NCI-H2171 (cell line): Measurements from ENCODE around the gene MBD3L3.
"Not testable (repeated sequence)": the region's sequence is repeated elsewhere in the genome, so short reads cannot be mapped to it uniquely, and the experiment has no call there.

Source experiments
- DNase-seq: peaks from one replicate; lab custom pipeline; 2025; lab: John Stamatoyannopoulos, UW

Gene MBD3L3

DNA sequence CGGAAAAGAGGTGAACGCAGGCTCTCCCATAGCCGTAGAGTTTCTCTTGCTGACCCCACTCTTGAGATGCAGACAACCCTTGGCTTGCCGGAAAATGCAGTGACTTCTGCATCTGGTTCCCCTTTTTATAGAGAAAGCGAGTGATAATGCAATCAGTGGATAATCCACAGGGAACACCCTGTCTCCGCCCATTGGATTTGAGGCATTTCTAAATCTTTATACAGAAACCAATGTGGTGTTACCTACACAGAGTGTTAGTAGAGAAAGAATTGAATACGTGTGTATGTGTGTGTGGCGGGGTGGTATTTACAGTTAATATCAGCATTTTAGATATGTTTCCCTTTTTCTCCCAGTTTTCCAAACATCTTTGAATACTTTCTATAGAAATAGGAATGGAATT is at the start of gene MBD3L3:
TSS of gene MBD3L3 (minus strand) at position 101 of the 400 bp plus-strand sequence. CDS start at position 30, 71 bp downstream.
- DNase-seq = not testable (repeated sequence)

- DNase-seq = no peak
Observed at GRCh38 chr19:7106711-7107657, 48.5 kb upstream of the MBD3L3 start.

- no peak for DNase-seq
Observed at GRCh38 chr19:7104747-7105447, 46.4 kb upstream of the MBD3L3 start.

DNA sequence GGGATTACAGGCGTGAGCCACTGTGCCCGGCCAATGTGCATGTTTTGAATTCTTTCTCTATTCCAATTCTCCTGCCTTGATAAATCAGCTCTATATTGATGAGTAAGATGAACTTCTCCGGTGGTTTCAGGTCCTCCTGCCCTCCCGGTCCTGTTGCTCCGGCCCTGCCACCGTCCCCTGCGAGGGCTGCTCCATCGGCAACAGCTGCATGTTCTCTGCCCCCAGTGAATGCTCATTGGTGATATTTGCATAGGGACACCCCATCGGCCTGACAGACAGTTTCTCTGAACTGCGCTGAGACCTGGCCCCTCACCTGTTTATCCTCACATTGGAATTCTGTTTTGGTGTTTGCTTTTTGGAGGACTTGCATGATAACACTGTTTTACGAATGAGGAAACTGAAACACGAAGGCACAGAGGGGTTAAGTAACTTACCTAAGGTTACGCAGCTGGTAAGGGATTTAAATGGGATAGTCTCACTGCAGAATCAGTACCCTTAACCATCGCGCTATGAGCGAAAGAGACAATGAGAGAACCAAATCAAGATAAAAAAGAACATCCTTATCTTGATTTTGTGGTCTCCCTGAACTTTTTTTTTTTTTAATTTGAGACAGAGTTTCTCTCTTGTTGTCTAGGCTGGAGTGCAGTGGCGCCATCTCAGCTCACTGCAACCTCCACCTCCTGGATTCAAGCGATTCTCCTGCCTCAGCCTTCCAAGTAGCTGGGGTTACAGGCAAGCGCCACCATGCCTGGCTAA is 43.2 kb upstream of the MBD3L3 start:
- DNase-seq = no peak

GRCh38 chr19:7099597-7099921 is 41.1 kb upstream of the MBD3L3 start:
- DNase-seq = no peak

GRCh38 chr19:7098701-7099596 is 40.5 kb upstream of the MBD3L3 start:
- peak; percentile 88 for DNase-seq

GRCh38 chr19:7098096-7098495 is 39.6 kb upstream of the MBD3L3 start:
- no peak for DNase-seq

GRCh38 chr19:7088999-7089398 is 30.5 kb upstream of the MBD3L3 start:
- DNase-seq = no peak

DNA sequence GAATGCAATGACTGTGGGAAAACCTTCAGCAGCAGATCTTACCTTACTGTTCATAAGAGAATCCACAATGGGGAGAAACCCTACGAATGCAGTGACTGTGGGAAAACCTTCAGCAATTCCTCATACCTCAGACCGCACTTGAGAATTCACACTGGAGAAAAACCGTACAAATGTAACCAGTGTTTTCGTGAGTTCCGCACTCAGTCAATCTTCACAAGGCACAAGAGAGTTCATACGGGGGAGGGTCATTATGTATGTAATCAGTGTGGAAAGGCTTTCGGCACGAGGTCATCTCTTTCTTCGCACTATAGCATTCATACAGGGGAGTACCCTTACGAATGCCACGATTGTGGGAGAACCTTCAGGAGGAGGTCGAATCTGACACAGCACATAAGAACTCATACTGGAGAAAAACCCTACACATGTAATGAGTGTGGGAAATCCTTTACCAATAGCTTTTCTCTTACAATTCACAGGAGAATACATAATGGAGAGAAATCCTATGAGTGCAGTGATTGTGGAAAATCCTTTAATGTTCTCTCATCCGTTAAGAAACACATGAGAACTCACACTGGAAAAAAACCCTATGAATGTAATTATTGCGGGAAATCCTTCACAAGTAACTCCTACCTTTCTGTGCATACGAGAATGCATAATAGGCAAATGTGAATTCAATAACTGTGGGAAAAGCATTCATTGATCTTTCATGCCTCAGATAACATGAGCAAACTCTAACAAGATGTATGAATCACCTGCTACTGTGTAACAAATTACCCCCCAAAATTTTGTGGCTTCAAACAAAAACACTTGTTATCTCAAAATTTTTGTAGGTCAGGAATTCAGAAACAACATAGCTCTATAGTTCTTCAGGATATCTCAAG is 24.8 kb upstream of the MBD3L3 start:
- no peak for DNase-seq

DNA sequence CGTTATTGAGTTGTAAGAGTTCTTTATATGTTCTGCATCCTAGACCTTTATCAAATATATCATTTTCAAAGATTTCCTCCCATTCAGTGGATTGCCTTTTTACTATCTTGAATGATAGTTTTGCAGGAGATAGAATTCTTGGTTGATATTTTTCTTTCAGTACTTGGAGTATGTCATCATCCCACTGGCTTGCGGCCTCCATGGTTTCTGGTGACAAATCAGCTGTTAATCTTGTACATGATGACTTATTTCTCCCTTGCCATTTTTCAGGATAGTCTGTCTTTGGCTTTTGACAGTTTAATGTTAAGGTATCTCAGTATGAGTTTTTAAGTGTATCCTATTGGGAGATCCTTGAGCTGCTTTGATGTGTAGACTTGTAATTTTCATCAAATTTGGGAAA is 19.5 kb upstream of the MBD3L3 start:
- no peak for DNase-seq

DNA sequence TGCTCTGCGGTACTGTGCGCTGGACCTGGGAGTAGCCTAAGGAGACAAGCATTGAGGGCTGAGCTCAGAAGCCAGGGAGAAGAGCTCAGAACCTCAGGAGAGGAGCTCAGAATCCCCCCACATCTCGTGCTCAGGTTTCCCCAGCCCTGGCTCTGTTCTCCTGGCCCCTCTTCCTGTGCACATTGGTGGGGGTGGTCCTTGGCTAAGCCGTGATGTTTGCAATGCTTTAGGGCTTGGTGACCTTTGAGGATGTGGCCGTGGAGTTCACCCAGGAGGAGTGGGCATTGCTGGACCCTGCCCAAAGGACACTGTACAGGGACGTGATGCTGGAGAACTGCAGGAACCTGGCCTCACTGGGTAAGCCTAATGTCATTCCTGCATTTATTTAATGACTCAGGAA is 17.7 kb upstream of the MBD3L3 start:
- no peak for DNase-seq

GRCh38 chr19:7074705-7075282 is 16.3 kb upstream of the MBD3L3 start:
- no peak for DNase-seq

DNA sequence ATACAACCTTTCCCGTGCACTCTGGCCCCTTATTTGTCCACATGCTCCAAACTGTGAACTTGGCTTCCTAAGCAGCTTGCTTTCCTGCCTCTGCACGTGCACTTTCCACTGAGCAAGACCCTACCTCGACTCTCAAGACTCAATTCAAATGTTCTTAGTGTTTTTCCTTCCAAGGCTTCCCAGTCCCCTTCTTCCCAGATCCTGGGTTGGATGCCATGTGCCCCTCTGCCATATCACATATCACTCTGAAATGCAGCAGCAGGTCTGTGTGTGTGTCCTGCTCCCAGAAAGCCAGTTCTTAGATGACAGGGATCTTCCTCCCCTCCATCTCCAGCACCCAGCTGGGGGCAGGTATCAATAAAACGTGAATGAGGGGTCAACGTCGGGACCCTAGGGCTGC is 14.1 kb upstream of the MBD3L3 start:
- no peak for DNase-seq

DNA sequence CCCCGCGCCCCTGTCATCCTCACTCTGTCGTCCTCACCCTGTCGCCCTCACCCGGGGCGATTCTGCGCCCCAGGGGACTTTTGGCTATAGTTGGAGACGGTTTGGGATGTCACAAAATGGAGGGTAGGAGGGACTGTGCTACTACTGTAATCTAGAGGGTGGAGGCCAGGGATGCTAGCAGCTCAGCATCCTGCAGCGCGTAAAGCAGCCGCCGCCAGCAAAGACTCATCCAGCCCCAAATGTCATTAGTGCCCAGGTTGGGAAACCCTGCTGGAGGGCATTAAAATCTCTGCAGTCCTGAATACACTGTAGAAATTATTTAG is 11.4 kb upstream of the MBD3L3 start:
- DNase-seq = no peak

DNA sequence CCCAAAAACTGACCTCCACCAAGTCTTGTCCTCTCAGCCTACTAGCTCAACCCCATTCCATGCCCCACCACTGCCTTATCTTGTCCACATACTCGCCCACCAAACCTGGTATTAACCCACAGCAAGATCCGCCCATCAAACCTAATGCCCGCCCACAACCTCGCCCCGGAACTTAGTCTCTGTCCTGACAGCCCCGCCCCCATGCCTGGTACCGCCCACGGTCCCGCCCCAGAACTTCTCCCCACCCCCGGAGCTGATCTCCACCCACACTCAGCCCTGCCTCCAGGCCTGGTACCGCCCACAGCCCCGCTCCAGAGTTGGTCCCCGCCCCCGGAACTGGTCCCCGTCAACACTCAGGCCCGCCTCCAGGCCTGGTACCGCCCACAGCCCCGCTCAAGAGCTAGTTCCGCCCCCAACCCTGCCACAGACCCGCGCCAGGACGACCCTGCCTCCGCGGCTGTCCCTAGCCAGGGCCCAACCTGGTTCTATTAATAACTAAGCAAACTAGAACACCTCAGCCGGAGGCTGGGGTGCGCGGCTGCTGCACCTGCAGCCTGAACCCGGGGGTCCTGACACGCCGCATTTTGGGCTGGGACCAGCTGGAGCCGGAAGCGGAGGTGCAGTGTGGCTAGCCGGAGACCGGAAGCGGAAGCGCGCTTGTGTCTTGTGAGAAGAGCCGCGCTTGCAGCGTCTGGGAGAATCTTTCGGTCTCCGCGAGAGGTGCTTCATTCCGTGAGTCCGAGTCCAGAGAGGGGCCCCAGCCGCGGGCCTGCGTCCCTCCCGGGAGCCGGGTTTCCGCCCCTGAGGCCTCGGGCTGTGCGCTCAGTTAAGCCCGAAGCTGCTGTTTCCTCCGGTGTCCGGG is 10.8 kb upstream of the MBD3L3 start, which contains the start of gene ZNF557:
TSS of gene ZNF557 (plus strand) at position 662 of the 862 bp plus-strand sequence. CDS start 5,372 bp downstream, outside the sequence.
- peak; percentile 96 for DNase-seq

DNA sequence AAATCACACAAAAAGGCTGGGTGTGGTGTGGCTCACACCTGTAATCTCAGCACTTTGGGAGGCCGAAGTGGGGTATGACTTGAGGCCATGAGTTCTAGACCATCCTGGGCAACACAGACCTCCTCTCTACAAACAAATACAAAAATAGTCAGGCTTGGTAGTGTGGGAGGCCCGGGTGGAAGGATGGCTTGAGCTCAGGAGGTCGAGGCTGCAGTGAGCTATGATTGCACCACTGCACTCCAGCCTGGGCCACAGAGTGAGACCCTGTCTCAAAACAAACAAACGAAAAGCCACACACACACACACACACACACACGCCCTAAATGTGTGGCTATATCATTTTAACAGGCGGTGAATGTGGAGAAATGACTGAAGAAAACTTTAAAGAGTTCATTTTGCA is 10.1 kb upstream of the MBD3L3 start:
- no peak for DNase-seq

GRCh38 chr19:7067716-7068115 is 9.2 kb upstream of the MBD3L3 start:
- DNase-seq = no peak

DNA sequence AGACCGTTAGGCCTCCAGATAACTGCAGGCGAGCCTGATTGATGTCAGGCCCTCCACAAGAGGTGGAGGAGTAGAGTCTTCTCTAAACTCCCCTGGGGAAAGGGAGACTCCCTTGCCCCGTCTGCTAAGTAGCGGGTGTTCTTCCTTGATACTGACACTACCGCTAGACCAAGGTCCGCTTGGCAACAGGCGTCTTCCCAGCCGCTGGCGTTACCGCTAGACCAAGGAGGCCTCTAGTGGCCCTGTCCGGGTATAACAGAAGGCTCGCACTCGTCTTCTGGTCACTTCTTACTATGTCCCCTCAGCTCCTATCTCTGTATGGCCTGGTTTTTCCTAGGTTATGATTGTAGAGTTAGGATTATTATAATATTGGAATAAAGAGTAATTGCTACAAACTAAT is 8.6 kb upstream of the MBD3L3 start:
- DNase-seq = not testable (repeated sequence)

- DNase-seq = no peak
Observed at GRCh38 chr19:7063764-7064418, 5.4 kb upstream of the MBD3L3 start.
